ENCODE measurements around the gene DTHD1. TPM values are rescaled to one million over a fixed set of nuclear protein-coding genes. Genes with fewer than 3 reads are reported as not detected.

DTHD1 gene
- total and polyA plus RNA-seq, 2 donors (not counting 1 experiment from before 2014, with no cell fraction given): not detected

DNA sequence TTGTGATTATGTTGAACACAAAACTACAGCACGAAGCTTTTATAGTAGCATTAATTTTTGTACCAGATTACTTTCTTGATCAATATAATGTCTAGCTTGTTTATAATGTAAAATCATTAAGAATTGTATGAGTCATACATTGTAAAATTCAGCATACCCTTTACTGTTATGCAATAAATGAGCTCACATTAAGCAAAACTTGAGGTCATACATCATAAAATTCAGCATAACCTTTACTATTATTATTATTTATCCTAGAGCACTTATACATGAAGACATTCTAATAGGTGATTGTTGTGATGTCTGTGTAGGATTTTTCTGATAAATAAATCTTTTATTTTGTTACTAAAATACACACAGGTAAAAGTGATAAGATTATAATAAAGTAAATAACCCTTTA lies 49.4 kb downstream of the DTHD1 start:
- Histone ChIP-seq H3K4me3 (replicated peaks in 1 of 4; ENCODE audit: control extremely low read depth in 1 of 4, insufficient read depth in 1 of 4, low read depth in 3 of 4, low read length in 4 of 4) (no peak overlapping the region), H3K79me2 (ENCODE audit: control insufficient read depth, insufficient read depth, low read length) (no peaks in the 10 kb centered on the region), H3K4me1 (ENCODE audit: control insufficient read depth, extremely low read depth, insufficient read depth, low read length) (no peaks in the 10 kb centered on the region), H2AFZ (ENCODE audit: low read length) (no peak overlapping the region), H3K4me2 (ENCODE audit: extremely low read depth, insufficient read depth, low read length) (no peak overlapping the region), H3K9me3 (ENCODE audit: control insufficient read depth, insufficient read depth, low read depth, low read length) (no peaks in the 10 kb centered on the region), H3K9ac (ENCODE audit: insufficient read depth, low read length) (no peak overlapping the region), H3K27me3 (ENCODE audit: control insufficient read depth, insufficient read depth, low read length) (no peaks in the 10 kb centered on the region), H3K36me3 (ENCODE audit: control insufficient read depth, insufficient read depth, low read length) (no peaks in the 10 kb centered on the region), H3K27ac (ENCODE audit: insufficient read depth, low read length) (no peak overlapping the region), H4K20me1 (ENCODE audit: control insufficient read depth, extremely low read depth, insufficient read depth, low read length) (no peaks in the 10 kb centered on the region)
- DNase-seq (ENCODE audit: low read depth in 2 of 2): no peak
- TF ChIP-seq EZH2 (IDR thresholded peaks at IDR 0.05; ENCODE audit: low read length, missing control alignments): no peak
- TF ChIP-seq, protein P1, sequence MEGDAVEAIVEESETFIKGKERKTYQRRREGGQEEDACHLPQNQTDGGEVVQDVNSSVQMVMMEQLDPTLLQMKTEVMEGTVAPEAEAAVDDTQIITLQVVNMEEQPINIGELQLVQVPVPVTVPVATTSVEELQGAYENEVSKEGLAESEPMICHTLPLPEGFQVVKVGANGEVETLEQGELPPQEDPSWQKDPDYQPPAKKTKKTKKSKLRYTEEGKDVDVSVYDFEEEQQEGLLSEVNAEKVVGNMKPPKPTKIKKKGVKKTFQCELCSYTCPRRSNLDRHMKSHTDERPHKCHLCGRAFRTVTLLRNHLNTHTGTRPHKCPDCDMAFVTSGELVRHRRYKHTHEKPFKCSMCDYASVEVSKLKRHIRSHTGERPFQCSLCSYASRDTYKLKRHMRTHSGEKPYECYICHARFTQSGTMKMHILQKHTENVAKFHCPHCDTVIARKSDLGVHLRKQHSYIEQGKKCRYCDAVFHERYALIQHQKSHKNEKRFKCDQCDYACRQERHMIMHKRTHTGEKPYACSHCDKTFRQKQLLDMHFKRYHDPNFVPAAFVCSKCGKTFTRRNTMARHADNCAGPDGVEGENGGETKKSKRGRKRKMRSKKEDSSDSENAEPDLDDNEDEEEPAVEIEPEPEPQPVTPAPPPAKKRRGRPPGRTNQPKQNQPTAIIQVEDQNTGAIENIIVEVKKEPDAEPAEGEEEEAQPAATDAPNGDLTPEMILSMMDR (conservative IDR thresholded peaks at IDR 0.05 in 1 of 2, IDR thresholded peaks at IDR 0.05 in 1 of 2; ENCODE audit: low read depth in 1 of 2, low read length in 2 of 2): no peak

DNA sequence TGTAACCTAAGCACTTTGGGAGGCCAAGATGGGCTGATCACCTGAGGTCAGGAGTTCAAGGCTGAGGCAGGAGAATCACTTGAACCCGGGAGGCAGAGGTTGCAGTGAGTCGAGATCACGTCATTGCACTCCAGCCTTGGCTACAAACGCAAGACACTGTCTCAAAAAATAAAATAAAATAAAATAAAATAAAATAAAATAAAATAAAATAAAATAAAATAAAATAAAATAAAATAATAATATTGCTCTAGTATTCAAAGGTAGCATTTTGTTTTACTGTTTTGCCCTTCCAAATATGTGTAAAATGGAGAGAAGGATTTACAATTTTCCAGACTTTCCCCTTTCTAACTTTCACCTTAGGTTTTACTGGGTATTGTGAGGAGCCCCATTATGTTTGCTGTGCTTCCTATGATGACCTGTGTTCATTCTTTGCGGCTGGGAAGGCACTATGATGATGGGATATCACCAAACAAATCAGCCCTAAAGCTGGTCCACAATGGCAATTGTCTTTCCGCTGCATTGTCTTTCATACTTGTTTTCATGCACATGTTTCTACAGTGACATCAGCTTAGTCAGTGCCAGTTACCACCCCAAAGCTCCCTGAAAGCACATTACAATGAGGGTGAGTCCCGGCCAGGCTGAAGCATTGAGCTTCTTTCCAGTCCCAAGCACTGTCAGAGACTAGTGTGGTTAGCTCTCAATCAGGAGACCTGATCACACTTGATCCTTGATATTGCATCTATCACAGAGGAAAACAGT lies 50.8 kb downstream of the DTHD1 start:
- H3K36me3 ChIP-seq (ENCODE audit: control insufficient read depth, insufficient read depth, low read length): no peaks in the 10 kb centered on the region
- TF ChIP-seq EZH2 (IDR thresholded peaks at IDR 0.05; ENCODE audit: low read length, missing control alignments): no peak
- TF ChIP-seq, protein P1 (conservative IDR thresholded peaks at IDR 0.05 in 1 of 2, IDR thresholded peaks at IDR 0.05 in 1 of 2; ENCODE audit: low read depth in 1 of 2, low read length in 2 of 2): no peak
- no peaks in the 10 kb centered on the region for H3K27me3 ChIP-seq (ENCODE audit: control insufficient read depth, insufficient read depth, low read length)
- no peaks in the 10 kb centered on the region for H3K79me2 ChIP-seq (ENCODE audit: control insufficient read depth, insufficient read depth, low read length)
- H3K4me2 ChIP-seq (ENCODE audit: extremely low read depth, insufficient read depth, low read length): no peak overlapping the region
- no peak overlapping the region for H3K9ac ChIP-seq (ENCODE audit: insufficient read depth, low read length)
- H3K27ac ChIP-seq (ENCODE audit: insufficient read depth, low read length): no peak overlapping the region
- H3K9me3 ChIP-seq (ENCODE audit: control insufficient read depth, insufficient read depth, low read depth, low read length): no peaks in the 10 kb centered on the region
- DNase-seq (ENCODE audit: low read depth in 2 of 2): peak in 1 of 2 donors; percentile 25
- no peak overlapping the region for H3K4me3 ChIP-seq (replicated peaks in 1 of 4; ENCODE audit: control extremely low read depth in 1 of 4, insufficient read depth in 1 of 4, low read depth in 3 of 4, low read length in 4 of 4)
- no peaks in the 10 kb centered on the region for H4K20me1 ChIP-seq (ENCODE audit: control insufficient read depth, extremely low read depth, insufficient read depth, low read length)
- no peaks in the 10 kb centered on the region for H3K4me1 ChIP-seq (ENCODE audit: control insufficient read depth, extremely low read depth, insufficient read depth, low read length)
- H2AFZ ChIP-seq (ENCODE audit: low read length): no peak overlapping the region

- H3K4me1 ChIP-seq (ENCODE audit: control insufficient read depth, extremely low read depth, insufficient read depth, low read length): no peaks in the 10 kb centered on the region
- no peak overlapping the region for H2AFZ ChIP-seq (ENCODE audit: low read length)
- DNase-seq (ENCODE audit: low read depth in 2 of 2): no peak
- no peaks in the 10 kb centered on the region for H3K27me3 ChIP-seq (ENCODE audit: control insufficient read depth, insufficient read depth, low read length)
- H3K9me3 ChIP-seq (ENCODE audit: control insufficient read depth, insufficient read depth, low read depth, low read length): no peaks in the 10 kb centered on the region
- H3K36me3 ChIP-seq (ENCODE audit: control insufficient read depth, insufficient read depth, low read length): no peaks in the 10 kb centered on the region
- no peaks in the 10 kb centered on the region for H4K20me1 ChIP-seq (ENCODE audit: control insufficient read depth, extremely low read depth, insufficient read depth, low read length)
- H3K4me2 ChIP-seq (ENCODE audit: extremely low read depth, insufficient read depth, low read length): no peak overlapping the region
- no peak overlapping the region for H3K27ac ChIP-seq (ENCODE audit: insufficient read depth, low read length)
- TF ChIP-seq, protein P1 (conservative IDR thresholded peaks at IDR 0.05 in 1 of 2, IDR thresholded peaks at IDR 0.05 in 1 of 2; ENCODE audit: low read depth in 1 of 2, low read length in 2 of 2): no peak
- TF ChIP-seq EZH2 (IDR thresholded peaks at IDR 0.05; ENCODE audit: low read length, missing control alignments): no peak
- no peaks in the 10 kb centered on the region for H3K79me2 ChIP-seq (ENCODE audit: control insufficient read depth, insufficient read depth, low read length)
- no peak overlapping the region for H3K9ac ChIP-seq (ENCODE audit: insufficient read depth, low read length)
- H3K4me3 ChIP-seq (replicated peaks in 1 of 4; ENCODE audit: control extremely low read depth in 1 of 4, insufficient read depth in 1 of 4, low read depth in 3 of 4, low read length in 4 of 4): no peak overlapping the region
Measured at GRCh38 chr4:36332782-36333131, 51.3 kb downstream of the DTHD1 start.

All from fibroblast of lung (primary cell).